MM.1S (cell line): Measurements from ENCODE around the gene CYP2J2.

ENCODE experiments used
- DNase-seq: peaks from one replicate; pipeline ENCODE4 v3.0.0-alpha.2; 2015
- H2AFZ ChIP-seq: fragments of 300-600 bp; sonication (generic); 2 replicates; pipeline ENCODE4 v1.6.0; 2016; ENCODE audit warnings: antibody characterized with exemption, low read length
- H3F3A ChIP-seq: fragments of 300-600 bp; sonication (generic); 2 replicates; pipeline ENCODE4 v1.6.1; 2016; ENCODE audit warnings: mild to moderate bottlenecking, antibody characterized with exemption, low read length, moderate library complexity, mixed read lengths; ENCODE audit not compliant: insufficient read depth
- H3K27ac ChIP-seq: fragments of 300-600 bp; sonication (generic); 2 replicates; pipeline ENCODE4 v1.5.1; 2016; ENCODE audit warnings: mild to moderate bottlenecking, low read length
- H3K27me3 ChIP-seq: fragments of 300-600 bp; sonication (generic); replicated peaks from 2 replicates; pipeline ENCODE4 v1.6.0; 2016; ENCODE audit warnings: low read length; ENCODE audit not compliant: insufficient read depth
- H3K36me3 ChIP-seq: fragments of 300-600 bp; sonication (generic); replicated peaks from 2 replicates; pipeline ENCODE4 v1.6.1; 2016; ENCODE audit warnings: mild to moderate bottlenecking, low read length, mixed read lengths; ENCODE audit not compliant: insufficient read depth
- H3K4me1 ChIP-seq: fragments of 300-600 bp; sonication (generic); 2 replicates; pipeline ENCODE4 v1.6.1; 2016; ENCODE audit warnings: low read length, mixed read lengths
- H3K4me2 ChIP-seq: fragments of 300-600 bp; sonication (generic); 2 replicates; pipeline ENCODE4 v1.6.0; 2016; ENCODE audit warnings: low read depth, low read length
- H3K4me3 ChIP-seq: fragments of 300-600 bp; sonication (generic); 2 replicates; pipeline ENCODE4 v1.5.1; 2016; ENCODE audit warnings: low read length, mixed read lengths
- H3K79me2 ChIP-seq: fragments of 300-600 bp; sonication (generic); 2 replicates; pipeline ENCODE4 v1.6.1; 2016; ENCODE audit warnings: mixed run types, low read length, mixed read lengths
- H3K9ac ChIP-seq: fragments of 300-600 bp; sonication (generic); 2 replicates; pipeline ENCODE4 v1.6.1; 2016; ENCODE audit warnings: low read length, mixed read lengths
- H3K9me2 ChIP-seq: fragments of 300-600 bp; sonication (generic); replicated peaks from 2 replicates; pipeline ENCODE4 v1.6.1; 2016; ENCODE audit warnings: mild to moderate bottlenecking, low read length, mixed read lengths; ENCODE audit not compliant: insufficient read depth
- H3K9me3 ChIP-seq: fragments of 300-600 bp; sonication (generic); replicated peaks from 2 replicates; pipeline ENCODE4 v1.6.1; 2016; ENCODE audit warnings: mild to moderate bottlenecking, low read length, mixed read lengths; ENCODE audit not compliant: insufficient read depth
- H4K20me1 ChIP-seq: fragments of 300-600 bp; sonication (generic); 2 replicates; pipeline ENCODE4 v1.6.1; 2016; ENCODE audit warnings: mild to moderate bottlenecking, low read length, moderate library complexity, mixed read lengths; ENCODE audit not compliant: insufficient read depth
- CTCF ChIP-seq: fragments of 300-600 bp; sonication (generic); IDR thresholded peaks from 2 replicates; pipeline ENCODE4 v1.5.1; 2016; ENCODE audit warnings: antibody characterized with exemption, low read length, mixed read lengths
- EZH2 ChIP-seq: fragments of 300-600 bp; sonication (generic); optimal IDR thresholded peaks from 2 replicates; pipeline ENCODE3; 2017; ENCODE audit warnings: low read depth, mild to moderate bottlenecking, antibody characterized with exemption, low read length, mixed read lengths
- EZH2phosphoT487 ChIP-seq: fragments of 300-600 bp; sonication (generic); IDR thresholded peaks from 2 replicates; pipeline ENCODE4 v1.6.1; 2018; ENCODE audit warnings: antibody characterized with exemption, low read length

The CYP2J2 gene

GRCh38 chr1:59846895-59847282, 79.7 kb downstream of the CYP2J2 start:
- no peak for DNase-seq
- no peaks in the 10 kb centered on the region for H4K20me1 ChIP-seq
- H3K27ac ChIP-seq: no peak overlapping the region
- TF ChIP-seq EZH2 (no peak), EZH2phosphoT487 (no peak), CTCF (no peak)
- no peaks in the 10 kb centered on the region for H3K36me3 ChIP-seq
- no peak overlapping the region for H2AFZ ChIP-seq
- H3F3A ChIP-seq: no peaks in the 10 kb centered on the region
- H3K4me2 ChIP-seq: no peak overlapping the region
- H3K9me3 ChIP-seq: no peaks in the 10 kb centered on the region
- H3K9ac ChIP-seq: no peak overlapping the region
- no peaks in the 10 kb centered on the region for H3K9me2 ChIP-seq
- H3K27me3 ChIP-seq: no peaks in the 10 kb centered on the region
- no peaks in the 10 kb centered on the region for H3K4me1 ChIP-seq
- no peak overlapping the region for H3K4me3 ChIP-seq
- H3K79me2 ChIP-seq: no peaks in the 10 kb centered on the region

GRCh38 chr1:59846209-59846894, 80.2 kb downstream of the CYP2J2 start:
- Histone ChIP-seq H3F3A (no peaks in the 10 kb centered on the region), H3K9me3 (no peaks in the 10 kb centered on the region), H3K4me2 (no peak overlapping the region), H3K27ac (no peak overlapping the region), H3K4me3 (no peak overlapping the region), H4K20me1 (no peaks in the 10 kb centered on the region), H3K9ac (no peak overlapping the region), H3K27me3 (no peaks in the 10 kb centered on the region), H2AFZ (no peak overlapping the region), H3K4me1 (no peaks in the 10 kb centered on the region), H3K79me2 (no peaks in the 10 kb centered on the region), H3K36me3 (no peaks in the 10 kb centered on the region), H3K9me2 (no peaks in the 10 kb centered on the region)
- DNase-seq: no peak
- TF ChIP-seq EZH2phosphoT487: no peak
- TF ChIP-seq EZH2: no peak

GRCh38 chr1:59845091-59845490, 81.5 kb downstream of the CYP2J2 start:
- Histone ChIP-seq H4K20me1 (no peaks in the 10 kb centered on the region), H3K4me1 (no peaks in the 10 kb centered on the region), H3K27ac (no peak overlapping the region), H3F3A (no peaks in the 10 kb centered on the region), H3K9ac (no peak overlapping the region), H3K4me3 (no peak overlapping the region), H3K9me2 (no peaks in the 10 kb centered on the region), H3K9me3 (no peaks in the 10 kb centered on the region), H2AFZ (no peak overlapping the region), H3K36me3 (no peaks in the 10 kb centered on the region; the same call in 1 of the 2 replicates), H3K79me2 (no peaks in the 10 kb centered on the region), H3K4me2 (no peak overlapping the region), H3K27me3 (no peaks in the 10 kb centered on the region)
- TF ChIP-seq EZH2phosphoT487 (no peak), CTCF (no peak), EZH2 (no peak)
- no peak for DNase-seq
